Testis (tissue), 3 donors: Measurements from ENCODE around the gene PEX26. TPM values are rescaled to one million over a fixed set of nuclear protein-coding genes. Genes with fewer than 3 reads are reported as not detected.

ENCODE experiments used
- DNase-seq: peaks from one replicate; pipeline ENCODE4 v3.0.0-alpha.2; 2019
- H3K27ac ChIP-seq, 2 donors: fragments of 200-600 bp; sonication (generic); one replicate each; pipeline ENCODE4 v1.5.1; 2019
- H3K27me3 ChIP-seq: fragments of 200-600 bp; sonication (generic); one replicate; pipeline ENCODE4 v1.5.1; 2019
- H3K36me3 ChIP-seq: fragments of 200-600 bp; sonication (generic); one replicate; pipeline ENCODE4 v1.5.1; 2017; ENCODE audit warnings: low read depth; ENCODE audit errors: missing control alignments
- H3K4me1 ChIP-seq: fragments of 200-600 bp; sonication (generic); one replicate; pipeline ENCODE4 v1.5.1; 2019
- H3K4me3 ChIP-seq, 2 donors: fragments of 200-600 bp; sonication (generic); one replicate each; pipeline ENCODE4 v1.5.1; 2017 to 2019
- H3K9me3 ChIP-seq: fragments of 200-600 bp; sonication (generic); one replicate; pipeline ENCODE4 v1.5.1; 2017
- POLR2A ChIP-seq: fragments of 450-650 bp; IDR thresholded peaks from one replicate; pipeline ENCODE4 v1.6.1; 2017; ENCODE audit warnings: antibody characterized with exemption, mild to moderate bottlenecking, moderate library complexity
- WGBS, 2 donors: methylation state at CpG; one replicate each; pipeline ENCODE4 v1.1.5; 2018; 5-methylcytosine and 5-hydroxymethylcytosine counted together
- intact Hi-C: fragments of 100-400 bp; cut with DNase I; formaldehyde crosslinking; loops from one replicate; pipeline ENCODE4 v1.15.1; 2023; ENCODE audit warnings: low total_unique reads
- polyA plus RNA-seq: library from polyadenylated mRNA; stranded (reverse); fragments of 350-450 nt; fragmentation: Illumina TruSeq; extraction: RNeasy Lipid Tissue Mini Kit (QIAGEN cat#74804); gene quantifications from one replicate; pipeline ENCODE4 v1.2.3, GENCODE V29; 2014; ENCODE audit warnings: low read depth, low replicate concordance; ENCODE audit not compliant: insufficient read depth
- total RNA-seq, 2 donors: library from RNA; depleted of rRNA; stranded (reverse); fragments of >200 nt; gene quantifications; one replicate each; pipeline ENCODE4 v1.2.3, GENCODE V29; 2016
- TF ChIP-seq, protein P1 (sequence below), 3 experiments: fragments of 450-650 bp in 2 of 3; fragments of 200-600 bp in 1 of 3; sonication (generic) in 1 of 3; IDR thresholded peaks; one replicate each; pipeline ENCODE4 v1.5.1; 2016 to 2019; ENCODE audit warnings: antibody characterized with exemption in 3 of 3, mild to moderate bottlenecking in 2 of 3, moderate library complexity in 1 of 3

PEX26 gene
- total and polyA plus RNA-seq, 3 donors from 2014 or later = 16.8 to 33.4 (median 29.1) TPM

DNA sequence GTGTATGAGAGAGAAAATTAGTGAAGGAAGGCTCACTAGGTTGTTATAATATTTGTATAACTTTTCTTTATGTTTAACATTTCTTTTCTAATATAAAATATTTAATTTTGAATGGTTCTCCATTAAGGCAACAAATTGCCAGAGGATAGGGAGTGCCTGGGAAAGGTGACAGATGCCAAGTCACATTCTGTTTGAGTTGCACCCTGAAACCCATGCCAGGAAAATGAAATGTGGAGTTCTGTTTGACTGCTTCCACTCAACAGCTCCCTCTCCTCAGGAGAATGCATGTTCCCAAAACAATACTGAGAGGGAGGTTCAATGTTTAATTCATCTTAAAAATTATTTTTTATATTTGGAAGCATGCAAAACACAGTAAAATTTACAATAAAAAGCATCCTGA is 66.3 kb downstream of the PEX26 start:
- Histone ChIP-seq H3K27me3 (no peaks in the 10 kb centered on the region), H3K36me3 (no peaks in the 10 kb centered on the region), H3K9me3 (no peaks in the 10 kb centered on the region), H3K4me1 (no peaks in the 10 kb centered on the region), H3K4me3 (no peak overlapping the region), H3K27ac (no peak overlapping the region)
- intact Hi-C loops = no loop called here
- TF ChIP-seq POLR2A = no peak
- TF ChIP-seq, protein P1, sequence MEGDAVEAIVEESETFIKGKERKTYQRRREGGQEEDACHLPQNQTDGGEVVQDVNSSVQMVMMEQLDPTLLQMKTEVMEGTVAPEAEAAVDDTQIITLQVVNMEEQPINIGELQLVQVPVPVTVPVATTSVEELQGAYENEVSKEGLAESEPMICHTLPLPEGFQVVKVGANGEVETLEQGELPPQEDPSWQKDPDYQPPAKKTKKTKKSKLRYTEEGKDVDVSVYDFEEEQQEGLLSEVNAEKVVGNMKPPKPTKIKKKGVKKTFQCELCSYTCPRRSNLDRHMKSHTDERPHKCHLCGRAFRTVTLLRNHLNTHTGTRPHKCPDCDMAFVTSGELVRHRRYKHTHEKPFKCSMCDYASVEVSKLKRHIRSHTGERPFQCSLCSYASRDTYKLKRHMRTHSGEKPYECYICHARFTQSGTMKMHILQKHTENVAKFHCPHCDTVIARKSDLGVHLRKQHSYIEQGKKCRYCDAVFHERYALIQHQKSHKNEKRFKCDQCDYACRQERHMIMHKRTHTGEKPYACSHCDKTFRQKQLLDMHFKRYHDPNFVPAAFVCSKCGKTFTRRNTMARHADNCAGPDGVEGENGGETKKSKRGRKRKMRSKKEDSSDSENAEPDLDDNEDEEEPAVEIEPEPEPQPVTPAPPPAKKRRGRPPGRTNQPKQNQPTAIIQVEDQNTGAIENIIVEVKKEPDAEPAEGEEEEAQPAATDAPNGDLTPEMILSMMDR (IDR thresholded peaks at IDR 0.05) = no peak
- no peak for DNase-seq

DNA sequence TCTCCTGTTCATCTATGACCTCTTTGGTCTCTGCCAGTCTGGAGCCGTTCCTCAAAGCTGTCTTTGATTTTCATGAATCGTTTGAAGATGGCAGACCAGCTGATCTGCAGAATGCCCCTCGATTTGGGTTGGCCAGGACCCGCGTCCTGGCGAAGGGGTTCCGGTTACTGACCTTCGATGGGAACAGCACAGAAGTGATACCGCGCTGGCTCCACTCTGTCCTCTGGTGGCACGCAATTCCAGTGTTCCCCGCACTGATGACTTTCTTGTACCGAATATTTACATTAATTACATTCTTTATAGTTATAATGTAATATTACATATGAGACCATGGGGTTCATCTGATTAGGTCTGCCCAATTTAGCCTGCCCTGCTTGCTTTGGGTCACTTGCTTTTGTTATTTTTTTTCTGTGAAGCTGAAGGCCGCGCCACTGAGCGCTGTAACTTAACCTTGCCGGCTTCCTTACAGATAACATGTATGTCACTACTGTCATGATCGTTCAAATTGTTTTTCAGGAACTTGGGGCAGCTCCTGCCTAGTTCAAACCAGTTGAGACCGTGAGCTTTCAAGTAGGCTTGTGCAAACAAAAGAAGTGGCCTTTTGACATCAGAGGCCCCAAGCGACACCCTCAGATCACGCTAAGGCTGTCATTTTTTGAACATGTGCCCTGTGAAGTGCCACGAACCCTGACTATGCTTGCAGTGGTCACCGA is 68.0 kb downstream of the PEX26 start:
- no peak for DNase-seq
- H3K9me3 ChIP-seq = no peaks in the 10 kb centered on the region
- 86 to 90% methylated on average over 23 of the region's 23 CpGs for WGBS, 2 donors
- H3K36me3 ChIP-seq = no peaks in the 10 kb centered on the region
- no peaks in the 10 kb centered on the region for H3K27me3 ChIP-seq
- H3K4me3 ChIP-seq = no peak overlapping the region
- H3K27ac ChIP-seq = no peak overlapping the region
- intact Hi-C loops = no loop called here
- no peak for TF ChIP-seq POLR2A
- TF ChIP-seq, protein P1 (IDR thresholded peaks at IDR 0.05) = no peak
- no peaks in the 10 kb centered on the region for H3K4me1 ChIP-seq

DNA sequence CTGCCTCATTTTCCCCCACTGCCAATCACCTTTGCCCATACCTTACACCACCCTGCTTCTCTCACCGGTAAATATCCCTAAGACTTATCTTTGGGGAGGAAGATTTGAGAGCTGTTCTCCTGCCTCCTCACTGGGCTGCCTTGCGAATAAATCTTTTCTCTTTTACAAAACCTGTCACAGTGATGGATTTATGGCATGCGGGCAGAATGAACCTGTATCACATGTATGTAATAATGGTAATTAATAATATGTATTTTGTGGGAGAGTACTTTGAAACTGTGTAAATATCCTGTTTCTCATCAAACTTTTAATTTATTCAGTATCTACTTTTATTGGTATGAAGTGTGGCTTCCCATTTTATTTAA is 68.6 kb downstream of the PEX26 start:
- Histone ChIP-seq H3K4me1 (no peaks in the 10 kb centered on the region), H3K27me3 (no peaks in the 10 kb centered on the region), H3K36me3 (no peaks in the 10 kb centered on the region), H3K9me3 (no peaks in the 10 kb centered on the region), H3K27ac (no peak overlapping the region), H3K4me3 (no peak overlapping the region)
- no peak for TF ChIP-seq POLR2A
- TF ChIP-seq, protein P1 (IDR thresholded peaks at IDR 0.05) = no peak
- DNase-seq = no peak
- intact Hi-C loops = no loop called here
- WGBS, 2 donors = 75 to 76% methylated on average over 3 of the region's 3 CpGs

DNA sequence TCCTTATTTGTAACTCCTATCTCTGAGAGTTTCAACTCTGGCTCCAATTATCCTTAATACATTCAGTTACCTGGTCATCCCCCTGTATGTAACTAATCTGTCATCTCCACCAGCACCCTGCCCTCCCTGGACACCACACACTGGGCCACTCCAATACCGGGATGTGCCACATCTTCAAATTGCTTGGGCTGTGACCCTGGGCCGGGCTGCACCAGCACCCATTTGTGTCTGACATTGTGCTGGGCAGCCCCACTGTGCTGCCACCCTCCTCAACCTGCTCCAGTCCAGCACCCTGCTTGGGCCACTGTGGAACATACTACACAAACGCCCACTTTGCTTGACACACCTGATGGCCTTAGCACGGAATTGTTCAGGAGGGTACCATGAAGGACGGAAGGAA is 70.0 kb downstream of the PEX26 start:
- intact Hi-C loops = no loop called here
- no peaks in the 10 kb centered on the region for H3K9me3 ChIP-seq
- no peaks in the 10 kb centered on the region for H3K27me3 ChIP-seq
- no peaks in the 10 kb centered on the region for H3K36me3 ChIP-seq
- DNase-seq = no peak
- 95 to 96% methylated on average over 5 of the region's 5 CpGs for WGBS, 2 donors
- H3K4me3 ChIP-seq = no peak overlapping the region
- no peak for TF ChIP-seq POLR2A
- TF ChIP-seq, protein P1 (IDR thresholded peaks at IDR 0.05) = no peak
- no peak overlapping the region for H3K27ac ChIP-seq
- no peaks in the 10 kb centered on the region for H3K4me1 ChIP-seq

DNA sequence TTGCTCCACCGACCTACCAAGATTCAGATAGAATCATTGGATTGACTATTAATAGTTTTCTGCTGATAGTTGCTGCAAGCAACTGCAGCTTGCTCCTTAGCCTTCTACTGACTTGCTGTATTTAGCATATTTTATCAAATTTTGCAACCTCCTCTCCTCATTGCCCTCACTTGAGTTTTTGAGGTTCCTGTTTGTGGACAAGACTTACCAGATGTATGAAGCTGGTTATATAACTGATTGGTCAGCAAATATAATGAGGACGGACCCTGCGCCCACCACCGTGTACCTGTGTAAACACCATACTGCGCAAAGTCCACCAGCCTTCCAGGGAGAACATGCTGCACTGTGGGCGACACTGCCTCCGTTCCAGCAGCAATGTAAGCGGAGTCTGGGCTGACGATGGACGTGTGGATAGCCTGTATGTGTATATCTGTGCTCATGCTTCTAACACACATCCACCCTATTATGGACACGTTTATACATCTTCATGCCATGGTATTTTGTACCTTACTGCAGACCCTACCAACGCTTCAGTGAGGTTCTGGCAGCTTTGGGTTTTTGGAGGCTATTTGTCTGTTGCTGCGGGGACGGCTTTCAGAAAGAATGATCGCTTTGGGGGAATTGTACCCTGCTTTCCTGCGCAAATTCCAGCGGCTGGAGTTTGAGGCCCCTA is 70.6 kb downstream of the PEX26 start:
- DNase-seq = no peak
- 73 to 84% methylated on average over 16 to 17 of the region's 17 CpGs for WGBS, 2 donors
- no peak overlapping the region for H3K4me3 ChIP-seq
- H3K4me1 ChIP-seq = no peaks in the 10 kb centered on the region
- H3K9me3 ChIP-seq = no peaks in the 10 kb centered on the region
- no peaks in the 10 kb centered on the region for H3K27me3 ChIP-seq
- H3K36me3 ChIP-seq = no peaks in the 10 kb centered on the region
- TF ChIP-seq, protein P1 (IDR thresholded peaks at IDR 0.05) = no peak
- TF ChIP-seq POLR2A = no peak
- intact Hi-C loops = no loop called here
- H3K27ac ChIP-seq = no peak overlapping the region
